ENCODE measurements around the gene CCDC141. TPM values are rescaled to one million over a fixed set of nuclear protein-coding genes. Genes with fewer than 3 reads are reported as not detected.
A peak's percentile ranks its signal among the peaks of the same experiment; 100 is the strongest.

The CCDC141 gene
- polyA plus RNA-seq, 4 donors, result 0.09 to 1.6 (median 0.33) TPM

DNA sequence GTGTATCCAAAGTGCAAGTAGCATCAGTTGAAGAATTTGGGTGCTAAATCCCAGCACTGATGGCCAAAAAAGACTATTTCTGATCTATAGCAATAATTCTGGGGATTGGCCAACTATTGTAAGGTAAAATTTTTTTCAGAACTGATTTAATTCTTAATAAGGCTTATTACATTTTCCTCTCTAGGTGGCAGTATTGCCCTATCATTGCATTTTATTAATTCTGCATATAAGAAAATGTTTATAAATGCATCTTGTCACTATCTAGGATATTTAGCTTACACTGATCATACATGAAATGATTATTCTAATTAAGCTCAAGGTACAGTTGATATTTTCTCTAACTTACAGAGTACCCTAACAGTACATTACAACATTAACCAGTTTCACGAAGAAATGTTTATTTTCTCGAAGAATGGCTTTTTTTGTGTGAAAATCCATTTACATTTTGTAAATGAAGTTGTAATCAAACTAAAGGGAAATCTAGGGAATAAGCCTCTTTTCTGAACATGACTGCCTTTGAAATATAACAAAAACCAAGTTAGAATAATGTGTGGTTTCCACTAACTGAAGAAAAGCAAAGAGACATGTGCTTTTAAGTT, 253.8 kb downstream of the CCDC141 start:
- peak in 1 of 4 donors; percentile 6 for DNase-seq (ENCODE audit: low read depth in 4 of 4, low spot score in 3 of 4)

DNA sequence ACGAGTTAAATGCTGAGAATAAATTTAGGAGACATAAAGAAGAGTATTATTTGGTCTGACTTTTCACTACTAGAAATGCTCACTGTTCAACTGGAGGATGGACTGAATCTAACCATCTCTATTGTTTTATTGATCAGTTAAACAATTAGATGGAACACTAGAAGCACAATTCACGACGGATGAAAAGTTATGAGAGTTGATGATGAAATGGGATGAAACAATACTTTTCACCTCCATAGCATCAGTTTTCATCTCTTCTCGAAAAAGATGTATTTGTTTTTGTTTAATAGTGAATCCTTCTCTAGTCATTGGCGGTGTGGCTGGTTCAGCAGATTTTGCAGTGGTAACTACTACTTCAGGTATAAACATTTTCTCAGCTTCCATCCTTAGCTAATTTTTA, 262.0 kb downstream of the CCDC141 start:
- no peak for DNase-seq (ENCODE audit: low read depth in 4 of 4, low spot score in 3 of 4)

DNA sequence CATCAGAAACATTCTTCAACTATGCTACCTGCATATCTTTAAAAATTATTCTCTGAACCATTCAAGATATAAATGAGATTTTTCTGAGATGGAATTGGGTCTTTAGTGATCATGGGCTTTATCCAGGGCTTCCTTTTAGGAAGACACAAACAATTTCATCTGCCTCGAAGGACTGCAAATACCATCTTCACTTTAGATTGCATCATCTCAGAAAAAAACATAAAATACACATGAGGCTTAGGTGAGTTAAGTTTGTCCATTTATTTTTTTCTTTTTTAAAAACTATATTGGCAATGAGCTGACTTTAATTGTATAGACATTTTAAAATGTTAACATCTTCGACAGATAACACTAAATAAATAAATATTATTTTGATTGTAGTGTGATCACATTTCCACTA, 262.8 kb downstream of the CCDC141 start:
- no peak for DNase-seq (ENCODE audit: low read depth in 4 of 4, low spot score in 3 of 4)

DNA sequence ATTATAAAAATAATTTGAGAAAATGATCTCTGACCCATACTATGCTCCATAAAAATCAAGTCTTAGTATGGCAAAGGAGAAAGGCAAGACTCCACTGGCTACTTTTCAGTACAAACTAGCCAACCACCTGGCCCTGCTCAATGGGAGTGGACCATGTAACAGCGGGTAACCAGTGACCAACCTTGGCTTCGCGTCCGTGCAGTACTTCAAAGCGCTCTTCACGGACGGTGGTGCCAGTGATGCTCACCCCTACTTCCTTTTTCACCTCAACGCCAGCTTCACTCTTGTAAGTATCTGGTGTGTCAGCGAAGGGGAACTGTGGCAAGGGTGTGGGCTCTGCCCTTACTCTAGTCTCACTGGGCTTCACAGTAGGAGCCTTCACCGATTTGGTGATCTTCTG, 266.0 kb downstream of the CCDC141 start:
- DNase-seq (ENCODE audit: low read depth in 4 of 4, low spot score in 3 of 4), result no peak

DNA sequence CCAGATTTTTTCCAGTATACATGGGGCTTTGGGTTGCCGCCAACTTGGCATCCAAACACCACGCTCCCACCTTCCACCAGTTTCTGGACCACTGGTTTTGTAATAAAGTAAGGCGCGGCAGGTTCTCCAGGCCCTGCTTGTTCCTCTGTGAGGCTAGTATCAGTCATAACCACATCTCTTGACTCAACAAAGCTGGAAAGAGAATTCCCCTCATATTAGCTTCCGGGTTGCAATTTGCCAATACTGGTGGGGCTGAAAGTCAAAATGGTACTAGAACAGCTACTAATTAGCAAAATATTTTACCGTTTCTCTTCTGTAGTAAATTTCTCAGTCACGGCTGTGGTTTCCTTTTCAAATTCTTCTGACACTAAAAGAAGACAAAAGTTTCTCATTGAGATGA, 267.7 kb downstream of the CCDC141 start:
- DNase-seq (ENCODE audit: low read depth in 4 of 4, low spot score in 3 of 4), result no peak

Other genes with a start within 250 kb of the CCDC141 start
- 1 to 10 TPM in 3 of 4 donors, under 1 TPM in 1; 0.96 to 1.2 (median 1.1) TPM for gene TTN, start 242.7 kb downstream of the CCDC141 start, polyA plus RNA-seq (ENCODE audit: insufficient read length in 4 of 4)
- 10 to 100 TPM; 61.3 to 92.3 (median 77.3) TPM for gene SESTD1, start 214.7 kb upstream of the CCDC141 start, polyA plus RNA-seq (ENCODE audit: insufficient read length in 4 of 4)